KOPT-K1 (cell line): ENCODE data around the gene DIP2C.
"Not testable (repeated sequence)": the region's sequence is repeated elsewhere in the genome, so short reads cannot be mapped to it uniquely, and the experiment has no call there.

Source experiments
- H3K27ac ChIP-seq: fragments of 200-600 bp; sonication (generic); 2 replicates; pipeline ENCODE4 v1.5.1; 2016; ENCODE audit warnings: antibody characterized with exemption, mild to moderate bottlenecking, low read depth, low read length; ENCODE audit not compliant: poor library complexity, severe bottlenecking
- H3K36me3 ChIP-seq: fragments of 200-600 bp; sonication (generic); 2 replicates; pipeline ENCODE4 v1.5.1; 2017; ENCODE audit warnings: antibody characterized with exemption, mild to moderate bottlenecking, low read length, moderate library complexity; ENCODE audit not compliant: insufficient read depth
- H3K9me3 ChIP-seq: fragments of 200-600 bp; sonication (generic); 2 replicates; pipeline ENCODE4 v1.5.1; 2017; ENCODE audit warnings: antibody characterized with exemption, low read length, mild to moderate bottlenecking; ENCODE audit not compliant: insufficient read depth, poor library complexity, severe bottlenecking

Gene DIP2C

DNA sequence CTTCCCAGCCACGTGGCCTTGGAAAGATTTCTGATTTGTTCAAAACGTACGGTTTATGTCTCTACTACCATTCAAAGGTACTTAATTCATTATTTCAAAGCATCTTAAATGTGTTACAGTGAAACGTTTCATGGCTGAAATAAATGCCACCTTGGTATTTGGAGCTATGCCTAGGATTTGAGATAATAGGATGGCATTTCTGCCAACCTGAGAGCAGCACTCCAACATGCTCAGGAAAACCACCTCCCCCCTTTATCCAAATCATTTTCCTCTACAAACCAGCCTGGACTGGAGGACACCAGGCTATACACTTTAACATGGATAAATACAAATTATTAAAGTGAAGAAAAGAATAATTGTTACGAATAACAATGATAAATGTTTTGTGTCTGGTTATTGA lies 293.4 kb downstream of the DIP2C start:
- H3K27ac ChIP-seq, result no peak overlapping the region
- H3K36me3 ChIP-seq, result no peaks in the 10 kb centered on the region
- no peaks in the 10 kb centered on the region for H3K9me3 ChIP-seq

GRCh38 chr10:395665-396064 lies 293.8 kb downstream of the DIP2C start:
- H3K27ac ChIP-seq, result no peak overlapping the region
- no peaks in the 10 kb centered on the region for H3K36me3 ChIP-seq
- H3K9me3 ChIP-seq, result no peaks in the 10 kb centered on the region

GRCh38 chr10:394439-395101 lies 294.9 kb downstream of the DIP2C start:
- H3K9me3 ChIP-seq, H3K27ac ChIP-seq, H3K36me3 ChIP-seq: not testable (repeated sequence)

DNA sequence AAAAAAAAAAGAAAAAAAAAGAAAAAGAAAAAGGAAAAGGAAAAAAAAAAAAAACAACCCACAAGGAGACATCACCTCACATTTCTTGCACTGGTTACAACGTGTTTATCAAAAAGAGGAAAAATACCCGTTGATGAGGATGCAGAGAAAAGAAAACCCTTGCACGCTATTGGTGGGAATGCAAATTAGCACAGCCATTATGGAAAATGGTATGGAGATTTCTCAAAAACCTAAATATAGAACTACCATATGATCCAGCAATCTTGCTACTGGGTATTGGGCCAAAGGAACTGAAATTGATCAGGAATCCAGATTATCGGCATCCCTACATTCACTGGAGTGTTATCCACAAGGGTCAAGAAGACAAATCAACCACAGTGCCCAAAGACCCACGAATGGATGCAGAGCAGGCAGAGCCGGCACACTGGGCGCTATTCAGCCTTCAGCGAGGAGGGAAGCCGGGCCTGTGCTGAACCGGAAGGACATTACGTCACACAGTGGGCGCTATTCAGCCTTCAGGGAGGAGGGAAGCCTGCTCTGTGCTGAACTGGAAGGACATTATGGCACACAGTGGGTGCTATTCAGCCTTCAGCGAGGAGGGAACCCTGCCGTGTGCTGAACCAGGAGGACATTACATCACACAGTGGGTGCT lies 295.6 kb downstream of the DIP2C start:
- Histone ChIP-seq H3K9me3 (no peaks in the 10 kb centered on the region), H3K27ac (no peak overlapping the region), H3K36me3 (no peaks in the 10 kb centered on the region)

GRCh38 chr10:393106-393745 lies 296.2 kb downstream of the DIP2C start:
- Histone ChIP-seq H3K9me3 (no peaks in the 10 kb centered on the region), H3K36me3 (no peaks in the 10 kb centered on the region), H3K27ac (no peak overlapping the region)

GRCh38 chr10:392705-393037 lies 296.8 kb downstream of the DIP2C start:
- H3K36me3 ChIP-seq, result no peaks in the 10 kb centered on the region
- no peaks in the 10 kb centered on the region for H3K9me3 ChIP-seq
- H3K27ac ChIP-seq, result no peak overlapping the region

DNA sequence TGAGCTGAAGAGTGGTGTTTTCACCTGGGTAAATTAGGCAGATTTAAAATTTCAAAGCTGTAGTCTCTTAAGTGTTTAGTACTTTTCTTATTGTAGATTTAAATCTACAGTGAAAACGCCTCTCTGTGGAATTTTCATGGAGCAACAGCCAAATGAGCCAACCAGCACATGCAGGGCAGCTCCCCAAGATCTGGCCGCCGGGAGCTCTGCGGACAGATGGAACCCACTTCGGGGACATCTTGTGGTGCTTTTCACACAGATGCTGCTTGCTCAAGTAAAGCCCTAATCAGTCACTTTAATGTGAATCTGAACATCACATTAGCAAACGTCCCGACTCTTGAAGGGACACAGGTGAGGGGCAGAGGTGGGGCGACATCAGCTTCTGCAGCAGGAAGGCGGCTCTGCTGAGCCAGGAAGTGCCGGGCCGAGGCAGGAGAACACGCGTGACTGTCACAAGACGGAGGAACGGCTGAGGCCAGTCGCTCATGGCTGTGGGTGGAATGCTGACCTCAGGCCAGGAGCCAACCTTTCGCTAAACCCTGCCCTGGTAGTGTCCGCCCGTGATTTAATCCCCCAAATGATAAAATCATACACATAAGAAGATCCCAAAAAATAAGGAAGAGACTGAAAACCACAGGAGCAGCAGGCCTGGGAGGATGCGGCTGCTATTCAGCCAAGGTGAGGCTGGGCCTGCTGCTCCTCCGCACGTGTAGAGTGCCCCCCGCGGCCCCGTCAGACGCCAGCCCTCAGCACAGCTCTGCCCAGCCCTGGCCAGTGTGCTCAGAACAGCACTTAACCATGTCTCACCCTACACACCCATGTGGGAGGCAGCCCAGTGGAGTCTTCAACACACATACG lies 297.4 kb downstream of the DIP2C start:
- Histone ChIP-seq H3K27ac (no peak overlapping the region), H3K36me3 (no peaks in the 10 kb centered on the region), H3K9me3 (no peaks in the 10 kb centered on the region)

DNA sequence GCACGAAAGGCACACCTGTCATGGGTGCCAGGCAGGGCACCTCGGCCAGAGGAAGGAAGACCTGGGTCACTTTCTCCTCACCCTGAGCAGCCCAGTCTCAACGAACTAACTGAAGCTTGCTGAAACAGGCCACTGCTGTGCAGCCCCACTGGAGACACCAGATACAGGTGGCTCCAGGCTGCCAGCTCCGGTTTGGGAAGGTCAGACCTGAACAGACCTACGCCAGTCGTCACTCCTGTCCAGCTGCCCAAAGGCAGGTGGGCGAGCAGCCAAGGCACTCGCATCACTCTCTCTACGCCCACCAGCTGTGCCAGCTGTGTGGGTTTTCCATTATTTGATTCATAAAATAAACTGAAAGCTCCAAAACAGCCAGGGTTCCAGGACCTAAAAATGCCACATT lies 298.2 kb downstream of the DIP2C start:
- Histone ChIP-seq H3K36me3 (no peaks in the 10 kb centered on the region), H3K27ac (no peak overlapping the region), H3K9me3 (no peaks in the 10 kb centered on the region)

- no peak overlapping the region for H3K27ac ChIP-seq
- H3K36me3 ChIP-seq, result no peaks in the 10 kb centered on the region
- H3K9me3 ChIP-seq, result no peaks in the 10 kb centered on the region
Measured at GRCh38 chr10:390449-391100, 298.9 kb downstream of the DIP2C start.

DNA sequence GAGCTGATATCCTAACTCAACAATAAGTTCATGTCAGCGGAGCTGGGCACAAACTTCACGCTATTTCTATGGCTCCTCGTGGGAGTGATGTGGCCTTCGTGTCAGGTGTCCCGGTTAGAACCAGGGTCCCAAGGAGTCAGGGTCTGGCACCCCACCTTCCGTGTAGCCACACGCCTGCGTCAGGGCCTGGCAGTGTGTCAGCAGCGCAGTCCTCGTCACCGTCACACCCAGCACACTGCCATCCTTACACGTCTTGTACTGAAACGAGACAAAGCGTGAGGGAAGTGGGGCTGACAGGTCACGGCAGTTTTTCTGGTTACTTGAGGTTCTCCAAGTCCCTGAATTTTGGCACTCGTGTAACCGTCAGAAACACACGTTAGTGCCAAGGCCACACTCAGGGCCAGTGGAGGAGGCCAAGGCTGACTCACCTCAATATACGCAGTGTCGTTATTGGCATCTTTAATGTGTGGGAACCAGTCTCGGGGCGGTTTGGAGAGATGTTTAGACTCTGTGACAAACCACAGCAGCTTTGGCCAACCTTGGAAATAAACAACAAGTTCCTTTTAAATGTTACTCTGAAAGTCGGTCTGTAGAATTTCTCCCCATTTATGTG lies 299.5 kb downstream of the DIP2C start:
- no peaks in the 10 kb centered on the region for H3K36me3 ChIP-seq
- H3K27ac ChIP-seq, result no peak overlapping the region
- H3K9me3 ChIP-seq, result no peaks in the 10 kb centered on the region

- Histone ChIP-seq H3K27ac (no peak overlapping the region), H3K9me3 (no peaks in the 10 kb centered on the region), H3K36me3 (no peaks in the 10 kb centered on the region)
Measured at GRCh38 chr10:389261-389790, 300.1 kb downstream of the DIP2C start.

- no peak overlapping the region for H3K27ac ChIP-seq
- no peaks in the 10 kb centered on the region for H3K36me3 ChIP-seq
Measured at GRCh38 chr10:388661-389045, 300.8 kb downstream of the DIP2C start.

GRCh38 chr10:387909-388660 lies 301.4 kb downstream of the DIP2C start:
- Histone ChIP-seq H3K27ac (no peak overlapping the region), H3K36me3 (no peaks in the 10 kb centered on the region), H3K9me3 (no peaks in the 10 kb centered on the region)

More at GRCh38 chr10:388661-389045, 300.8 kb downstream of the DIP2C start:
- no peaks in the 10 kb centered on the region for H3K9me3 ChIP-seq

DNA sequence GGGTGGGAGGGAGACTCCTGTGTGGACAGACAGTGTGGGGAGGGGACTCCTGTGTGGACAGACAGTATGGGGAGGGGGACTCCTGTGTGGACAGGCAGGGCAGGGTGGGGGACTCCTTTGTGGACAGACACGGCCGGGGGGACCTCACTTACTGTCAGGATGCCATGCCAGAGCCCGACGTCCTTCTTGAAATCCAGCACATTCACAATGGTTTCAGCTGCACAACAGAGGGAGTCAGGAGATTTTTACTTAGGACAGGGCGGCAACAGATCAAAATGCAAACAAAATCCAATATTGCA lies 301.9 kb downstream of the DIP2C start:
- Histone ChIP-seq H3K27ac (no peak overlapping the region), H3K36me3 (no peaks in the 10 kb centered on the region)

More for the DNA sequence above, 301.9 kb downstream of the DIP2C start:
- no peaks in the 10 kb centered on the region for H3K9me3 ChIP-seq
